ENCODE measurements around the gene KCNK13. TPM values are rescaled to one million over a fixed set of nuclear protein-coding genes. Genes with fewer than 3 reads are reported as not detected.
"Not testable (repeated sequence)": the region's sequence is repeated elsewhere in the genome, so short reads cannot be mapped to it uniquely, and the experiment has no call there.

KCNK13 gene
- total and polyA plus RNA-seq, 8 donors, result 0.08 to 0.97 (median 0.13) TPM; not detected in 2

DNA sequence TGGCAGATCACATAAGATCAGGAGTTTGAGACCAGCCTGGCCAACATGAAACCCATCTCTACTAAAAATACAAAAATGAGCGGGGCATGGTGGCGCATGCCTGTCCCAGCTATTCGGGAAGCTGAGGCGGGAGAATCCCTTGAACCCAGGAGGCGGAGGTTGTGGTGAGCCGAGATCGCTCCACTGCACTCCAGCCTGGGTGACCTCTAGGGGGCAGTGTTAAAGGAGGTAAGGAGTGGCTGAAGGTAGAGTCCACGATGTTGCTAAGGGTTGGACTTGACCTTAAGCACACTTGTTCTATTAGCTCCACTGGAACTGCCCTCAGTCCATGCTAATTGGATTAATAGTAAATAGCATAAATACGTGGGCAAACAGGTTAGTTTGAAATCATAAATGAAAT lies 132.1 kb downstream of the KCNK13 start:
- no peak overlapping the region for H3K4me3 ChIP-seq
- H3K27ac ChIP-seq, result no peak overlapping the region
- 51 to 53% methylated on average over 9 of the region's 9 CpGs for WGBS, 2 donors
- ATAC-seq (no peak), FAIRE-seq (no peak), DNase-seq (no peak)
- H3K9me3 ChIP-seq, result no peaks in the 10 kb centered on the region
- TF ChIP-seq, protein P1, sequence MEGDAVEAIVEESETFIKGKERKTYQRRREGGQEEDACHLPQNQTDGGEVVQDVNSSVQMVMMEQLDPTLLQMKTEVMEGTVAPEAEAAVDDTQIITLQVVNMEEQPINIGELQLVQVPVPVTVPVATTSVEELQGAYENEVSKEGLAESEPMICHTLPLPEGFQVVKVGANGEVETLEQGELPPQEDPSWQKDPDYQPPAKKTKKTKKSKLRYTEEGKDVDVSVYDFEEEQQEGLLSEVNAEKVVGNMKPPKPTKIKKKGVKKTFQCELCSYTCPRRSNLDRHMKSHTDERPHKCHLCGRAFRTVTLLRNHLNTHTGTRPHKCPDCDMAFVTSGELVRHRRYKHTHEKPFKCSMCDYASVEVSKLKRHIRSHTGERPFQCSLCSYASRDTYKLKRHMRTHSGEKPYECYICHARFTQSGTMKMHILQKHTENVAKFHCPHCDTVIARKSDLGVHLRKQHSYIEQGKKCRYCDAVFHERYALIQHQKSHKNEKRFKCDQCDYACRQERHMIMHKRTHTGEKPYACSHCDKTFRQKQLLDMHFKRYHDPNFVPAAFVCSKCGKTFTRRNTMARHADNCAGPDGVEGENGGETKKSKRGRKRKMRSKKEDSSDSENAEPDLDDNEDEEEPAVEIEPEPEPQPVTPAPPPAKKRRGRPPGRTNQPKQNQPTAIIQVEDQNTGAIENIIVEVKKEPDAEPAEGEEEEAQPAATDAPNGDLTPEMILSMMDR (IDR thresholded peaks at IDR 0.05), result no peak
- no peaks in the 10 kb centered on the region for H3K27me3 ChIP-seq
- intact Hi-C loops (cut with DNase I), result no loop called here
- H3K4me1 ChIP-seq, result no peaks in the 10 kb centered on the region
- no peaks in the 10 kb centered on the region for H3K36me3 ChIP-seq

DNA sequence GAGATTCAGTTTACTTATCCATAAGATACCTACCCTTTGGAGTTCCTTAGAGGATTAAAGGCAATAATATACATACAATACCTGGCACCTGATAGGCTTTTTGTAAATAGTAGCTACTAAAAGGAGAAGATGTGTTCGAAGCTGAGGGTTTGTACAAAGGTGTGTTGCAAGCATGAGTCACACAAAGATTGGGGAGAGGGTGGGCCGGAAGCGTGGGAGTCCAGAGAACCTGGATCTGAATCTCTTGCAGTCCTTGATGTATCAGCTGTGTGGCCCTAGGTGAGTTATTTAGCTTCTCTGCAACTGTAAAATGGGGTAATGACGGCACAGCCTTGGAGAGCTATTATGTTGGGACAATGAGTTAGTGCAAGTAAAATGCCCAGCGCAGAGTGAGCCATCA lies 132.9 kb downstream of the KCNK13 start:
- FAIRE-seq (no peak), DNase-seq (no peak), ATAC-seq (no peak)
- Histone ChIP-seq H3K4me1 (no peaks in the 10 kb centered on the region), H3K36me3 (no peaks in the 10 kb centered on the region), H3K4me3 (no peak overlapping the region), H3K27ac (no peak overlapping the region), H3K27me3 (no peaks in the 10 kb centered on the region), H3K9me3 (no peaks in the 10 kb centered on the region)
- intact Hi-C loops (cut with DNase I), result no loop called here
- 49% methylated on average over 5 of the region's 5 CpGs for WGBS, 2 donors
- TF ChIP-seq, protein P1 (IDR thresholded peaks at IDR 0.05), result no peak

DNA sequence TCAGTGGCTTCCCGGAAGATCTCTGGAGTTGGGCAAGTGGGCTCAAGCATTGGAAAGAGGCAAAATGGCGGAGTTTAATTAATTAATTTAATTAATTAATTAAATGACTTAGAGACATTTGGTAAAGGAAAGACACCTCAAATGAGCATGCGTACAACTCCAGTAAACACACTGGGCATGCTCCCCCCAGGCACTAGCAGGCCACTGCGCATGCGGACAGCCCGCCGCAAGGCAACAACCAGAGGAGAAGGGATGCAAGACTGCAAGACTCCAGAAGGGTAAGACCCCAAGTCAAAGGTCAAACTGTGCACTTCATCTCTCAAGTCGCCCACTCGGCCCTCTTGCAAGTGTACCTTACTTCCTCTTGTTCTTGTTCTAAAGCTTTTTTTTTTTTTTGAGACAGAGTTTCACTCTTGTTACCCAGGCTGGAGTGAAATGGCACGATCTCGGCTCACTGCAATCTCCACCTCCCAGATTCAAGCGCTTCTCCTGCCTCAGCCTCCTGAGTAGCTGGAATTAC lies 136.8 kb downstream of the KCNK13 start:
- DNase-seq (no peak), ATAC-seq (no peak), FAIRE-seq (no peak)
- H3K4me1 ChIP-seq, result no peaks in the 10 kb centered on the region
- WGBS, 2 donors, result 81 to 87% methylated on average over 12 of the region's 12 CpGs
- H3K9me3 ChIP-seq, result no peaks in the 10 kb centered on the region
- no peak overlapping the region for H3K27ac ChIP-seq
- no peaks in the 10 kb centered on the region for H3K27me3 ChIP-seq
- no peaks in the 10 kb centered on the region for H3K36me3 ChIP-seq
- H3K4me3 ChIP-seq, result no peak overlapping the region
- TF ChIP-seq, protein P1 (IDR thresholded peaks at IDR 0.05), result no peak
- intact Hi-C loops (cut with DNase I), result no loop called here

DNA sequence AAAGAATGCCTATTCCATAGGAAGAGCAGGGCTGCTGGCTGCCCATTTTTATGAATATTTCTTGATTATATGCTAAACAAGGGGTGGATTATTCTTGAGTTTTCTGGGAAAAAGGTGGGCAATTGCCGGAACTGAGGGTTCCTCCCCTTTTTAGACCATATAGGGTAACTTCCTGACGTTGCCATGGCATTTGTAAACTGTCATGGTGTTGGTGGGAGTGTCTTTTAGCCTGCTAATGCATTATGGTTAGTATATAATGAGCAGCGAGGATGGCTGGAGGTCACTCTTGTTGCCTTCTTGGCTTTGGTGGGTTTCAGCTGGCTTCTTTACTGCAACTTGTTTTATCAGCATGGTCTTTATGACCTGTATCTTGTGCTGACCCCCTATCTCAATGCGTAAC lies 138.8 kb downstream of the KCNK13 start:
- H3K27ac ChIP-seq, DNase-seq, ATAC-seq: not testable (repeated sequence)

DNA sequence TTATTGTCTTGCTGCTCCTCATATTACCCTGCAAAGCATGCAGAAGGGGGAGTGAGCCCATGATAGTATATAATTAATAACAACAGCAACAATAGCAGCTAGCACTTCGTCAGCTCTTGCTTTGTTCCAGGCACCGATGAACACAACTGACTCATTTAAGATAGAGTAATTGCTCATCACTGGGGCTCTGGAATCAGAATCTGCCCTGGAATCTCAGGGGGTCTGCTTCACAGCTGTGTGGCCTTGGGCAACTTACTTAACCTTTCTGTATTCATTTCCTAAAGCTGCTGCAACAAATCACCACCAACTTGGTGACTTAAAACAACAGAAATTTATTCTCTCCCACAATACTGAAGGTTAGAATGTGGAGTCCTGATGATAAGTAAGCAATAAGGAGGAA lies 139.6 kb downstream of the KCNK13 start:
- Histone ChIP-seq H3K36me3 (no peaks in the 10 kb centered on the region), H3K4me1 (no peaks in the 10 kb centered on the region), H3K27ac (no peak overlapping the region), H3K9me3 (no peaks in the 10 kb centered on the region), H3K27me3 (no peaks in the 10 kb centered on the region), H3K4me3 (no peak overlapping the region)
- DNase-seq (no peak), ATAC-seq (no peak), FAIRE-seq (no peak)
- 29 to 32% methylated on average over 2 of the region's 2 CpGs for WGBS, 2 donors
- TF ChIP-seq, protein P1 (IDR thresholded peaks at IDR 0.05), result no peak
- intact Hi-C loops (cut with DNase I), result no loop called here

More for the DNA sequence above, 138.8 kb downstream of the KCNK13 start:
- intact Hi-C loops (cut with DNase I); FAIRE-seq; H3K27me3 ChIP-seq; H3K9me3 ChIP-seq; H3K4me3 ChIP-seq; H3K4me1 ChIP-seq; H3K36me3 ChIP-seq: not testable (repeated sequence)
- 47 to 75% methylated on average over 4 of the region's 4 CpGs for WGBS, 2 donors

Measured in pancreas (tissue), 10 donors.